IMR-90 (cell line): Measurements from ENCODE around the gene ATXN7L2. TPM values are rescaled to one million over a fixed set of nuclear protein-coding genes. Genes with fewer than 3 reads are reported as not detected.

Experiments used
- ATAC-seq: fragments of 200-7000 bp; cut with Tn5 transposase; 2 replicates; pipeline ENCODE4 v1.9.1; 2020; ENCODE audit warnings: low read depth, mild to moderate bottlenecking, moderate library complexity
- BruUV-seq: library from RNA; stranded (reverse); fragments of 400-500 nt; replicated peaks from 2 replicates; lab custom pipeline; 2021; lab: Mats Ljungman, UMichigan
- CTCF ChIA-PET: fragments of 300-600 bp; formaldehyde crosslinking; extraction: SDS; loops from one replicate; lab custom pipeline; 2021; ENCODE audit warnings: antibody characterized with exemption; lab: Yijun Ruan, JAX
- POLR2A ChIA-PET: fragments of 300-600 bp; sonication (Branson Sonifier 250); formaldehyde crosslinking; loops from one replicate; lab custom pipeline; 2022; ENCODE audit warnings: antibody characterized with exemption; ENCODE audit not compliant: unreplicated experiment; lab: Charles Lee
- DNase-seq: peaks from one replicate; pipeline ENCODE4 v3.0.0; 2013
- H2AFZ ChIP-seq: replicated peaks from 2 replicates; pipeline ENCODE3; 2013; ENCODE audit warnings: low read length, mild to moderate bottlenecking; ENCODE audit not compliant: poor library complexity
- H2AK5ac ChIP-seq: 2 replicates; pipeline ENCODE4 v1.6.1; 2013; ENCODE audit warnings: low read depth, low read length, inconsistent platforms
- H2AK9ac ChIP-seq: replicated peaks from 2 replicates; pipeline ENCODE3; 2013; ENCODE audit warnings: mild to moderate bottlenecking, low read depth, low read length, moderate library complexity; ENCODE audit not compliant: poor library complexity
- H2BK120ac ChIP-seq: 2 replicates; pipeline ENCODE4 v1.6.1; 2013; ENCODE audit warnings: low read depth, low read length, inconsistent platforms
- H2BK15ac ChIP-seq: 3 replicates; pipeline ENCODE4 v1.6.1; 2013; ENCODE audit warnings: low read depth, low read length, inconsistent platforms
- H2BK20ac ChIP-seq: 2 replicates; pipeline ENCODE4 v1.6.1; 2013; ENCODE audit warnings: low read depth, mild to moderate bottlenecking, inconsistent platforms, low read length, moderate library complexity
- H2BK5ac ChIP-seq: 2 replicates; pipeline ENCODE4 v1.6.1; 2013; ENCODE audit warnings: mild to moderate bottlenecking, low read depth, low read length, inconsistent platforms; ENCODE audit not compliant: poor library complexity, severe bottlenecking
- H3K14ac ChIP-seq: replicated peaks from 2 replicates; pipeline ENCODE4 v1.6.1; 2013; ENCODE audit warnings: low read depth, low read length, inconsistent platforms
- H3K18ac ChIP-seq: 2 replicates; pipeline ENCODE4 v1.6.1; 2013; ENCODE audit warnings: low read depth, low read length, control low read depth
- H3K23ac ChIP-seq: 2 replicates; pipeline ENCODE4 v1.6.1; 2013; ENCODE audit warnings: low read depth, low read length, inconsistent platforms
- H3K27ac ChIP-seq: 2 replicates; pipeline ENCODE4 v1.5.1; 2013; ENCODE audit warnings: mild to moderate bottlenecking, control low read depth, low read length; ENCODE audit not compliant: insufficient read depth
- H3K27me3 ChIP-seq: 2 replicates; pipeline ENCODE4 v1.6.1; 2013; ENCODE audit warnings: low read length; ENCODE audit not compliant: control insufficient read depth, insufficient read depth
- H3K36me3 ChIP-seq: 2 replicates; pipeline ENCODE4 v1.6.1; 2013; ENCODE audit warnings: low read length, mixed read lengths; ENCODE audit not compliant: control insufficient read depth, insufficient read depth
- H3K4ac ChIP-seq: 2 replicates; pipeline ENCODE4 v1.6.1; 2013; ENCODE audit warnings: low read depth, low read length, inconsistent platforms
- H3K4me1 ChIP-seq: 2 replicates; pipeline ENCODE4 v1.6.1; 2013; ENCODE audit warnings: low read length, mixed read lengths; ENCODE audit not compliant: control insufficient read depth, insufficient read depth
- H3K4me2 ChIP-seq: 2 replicates; pipeline ENCODE4 v1.6.1; 2013; ENCODE audit warnings: low read depth, mild to moderate bottlenecking, control low read depth, low read length, moderate library complexity
- H3K4me3 ChIP-seq: 2 replicates; pipeline ENCODE4 v1.5.1; 2013; ENCODE audit warnings: low read depth, mild to moderate bottlenecking, control low read depth, low read length, moderate library complexity; ENCODE audit not compliant: insufficient read depth
- H3K56ac ChIP-seq: 2 replicates; pipeline ENCODE4 v1.6.1; 2013; ENCODE audit warnings: low read length, inconsistent platforms; ENCODE audit not compliant: insufficient read depth; ENCODE audit errors: extremely low read depth
- H3K79me1 ChIP-seq, 2 experiments: 2 replicates each; pipeline ENCODE4 v1.6.1; 2013; ENCODE audit warnings: low read length in 2 of 2, inconsistent platforms in 1 of 2, low read depth in 1 of 2
- H3K9ac ChIP-seq: 2 replicates; pipeline ENCODE4 v1.6.1; 2013; ENCODE audit warnings: low read depth, low read length, control low read depth
- H3K9me1 ChIP-seq: 2 replicates; pipeline ENCODE4 v1.6.1; 2013; ENCODE audit warnings: low read length, inconsistent platforms; ENCODE audit not compliant: insufficient read depth
- H3K9me3 ChIP-seq: 2 replicates; pipeline ENCODE4 v1.6.1; 2013; ENCODE audit warnings: low read length; ENCODE audit not compliant: control insufficient read depth, insufficient read depth
- H4K20me1 ChIP-seq: 2 replicates; pipeline ENCODE4 v1.6.1; 2013; ENCODE audit warnings: low read length, inconsistent platforms; ENCODE audit not compliant: insufficient read depth
- H4K5ac ChIP-seq: 2 replicates; pipeline ENCODE4 v1.6.1; 2013; ENCODE audit warnings: mild to moderate bottlenecking, low read depth, low read length, control low read depth
- H4K8ac ChIP-seq, 2 experiments: 2 replicates each; pipeline ENCODE4 v1.6.1; 2013; ENCODE audit warnings: low read depth in 2 of 2, low read length in 2 of 2, control low read depth in 1 of 2, inconsistent platforms in 1 of 2
- H4K91ac ChIP-seq: 2 replicates; pipeline ENCODE4 v1.6.1; 2013; ENCODE audit warnings: low read depth, low read length, inconsistent platforms; ENCODE audit not compliant: insufficient read depth
- BHLHE40 ChIP-seq: fragments of 150-350 bp; IDR thresholded peaks from 2 replicates; pipeline ENCODE4 v1.6.1; 2016; ENCODE audit warnings: mild to moderate bottlenecking, low read depth, low read length
- CEBPB ChIP-seq: IDR thresholded peaks from 2 replicates; pipeline ENCODE4 v1.6.1; 2012; ENCODE audit warnings: low read depth, low read length, improper control_type of control experiment
- MAZ ChIP-seq: IDR thresholded peaks from 2 replicates; pipeline ENCODE4 v1.6.1; 2012; ENCODE audit warnings: low read depth, mild to moderate bottlenecking, low read length, improper control_type of control experiment, moderate library complexity, borderline replicate concordance
- MXI1 ChIP-seq: IDR thresholded peaks from 2 replicates; pipeline ENCODE4 v1.6.1; 2012; ENCODE audit warnings: low read depth, mild to moderate bottlenecking, low read length, moderate library complexity, borderline replicate concordance
- SMC3 ChIP-seq: fragments of 150-350 bp; IDR thresholded peaks from 2 replicates; pipeline ENCODE4 v1.6.1; 2016; ENCODE audit warnings: low read depth, mild to moderate bottlenecking, antibody characterized with exemption, low read length, moderate library complexity
- USF2 ChIP-seq: fragments of 150-350 bp; IDR thresholded peaks from 2 replicates; pipeline ENCODE4 v1.6.1; 2017; ENCODE audit warnings: mild to moderate bottlenecking, antibody characterized with exemption, low read length, low read depth
- WGBS, 2 experiments: methylation state at CpG; one replicate each; pipeline versions ENCODE4 v1.1.5 to v1.1.7; 2013; ENCODE audit warnings: missing lambda C conversion rate in 2 of 2; ENCODE audit not compliant: insufficient read length in 1 of 2; ENCODE audit errors: extremely low coverage in 2 of 2; 5-methylcytosine and 5-hydroxymethylcytosine counted together
- dilution Hi-C: fragments of 300-500 bp; cut with HindIII; formaldehyde crosslinking; loops from one replicate; pipeline ENCODE4 v1.14.3; 2018; ENCODE audit warnings: low sequenced_read_pairs; ENCODE audit not compliant: unreplicated experiment
- in situ Hi-C: fragments of 300-500 bp; cut with MboI; formaldehyde crosslinking; loops from 3 replicates; pipeline ENCODE4 v1.14.3; 2019; ENCODE audit warnings: low sequenced_read_pairs, inconsistent platforms, mixed read lengths
- intact Hi-C: fragments of 100-400 bp; cut with micrococcal nuclease; formaldehyde crosslinking; loops from 2 replicates; pipeline ENCODE4 v1.10.0; 2022
- polyA plus RNA-seq, 3 experiments: library from polyadenylated mRNA; depleted of rRNA; stranded (reverse); fragments of >200 nt; gene quantifications; 2 replicates each; pipeline ENCODE4 v1.2.3, GENCODE V29; 2012; ENCODE audit warnings: low replicate concordance in 1 of 3
- total RNA-seq: library from RNA; depleted of rRNA; stranded (reverse); fragments of >200 nt; gene quantifications from 2 replicates; pipeline ENCODE4 v1.2.3, GENCODE V29; 2012

ATXN7L2 gene
- total and polyA plus RNA-seq, 2 of the 4 experiments (the other 2 are of a cell fraction), result 1.3 to 4.8 TPM

- intact Hi-C loops (no loop called here), dilution Hi-C loops (no loop called here), in situ Hi-C loops (no loop called here)
- no TSS peak for BruUV-seq
- 3% methylated on average over 40 of the region's 100 CpGs; no CpG with 5 or more reads in 1 of the 2 experiments for WGBS, 2 experiments
- Histone ChIP-seq H3K56ac (no peak within 1 kb of the TSS), H2AFZ (peak within 1 kb of the TSS; percentile 99), H4K5ac (no peak within 1 kb of the TSS), H2AK9ac (peak within 1 kb of the TSS; percentile 84), H3K4me2 (peak within 1 kb of the TSS; percentile 96), H3K27me3 (peaks cover 9% of the 10 kb centered on the region), H2AK5ac (0 out of 2 replicates have a peak within 1 kb of the TSS, but pooled peaks have one; percentile 39), H3K4ac (no peak within 1 kb of the TSS), H3K79me1 (no peaks in the 10 kb centered on the region), H3K36me3 (peaks cover 2% of the 10 kb centered on the region; the same call in 1 of the 2 replicates), H3K9ac (peak within 1 kb of the TSS; percentile 8; the same call in 1 of the 2 replicates), H3K27ac (peak within 1 kb of the TSS; percentile 48; the same call in 1 of the 2 replicates), H2BK15ac (no peak within 1 kb of the TSS), H3K4me3 (peak within 1 kb of the TSS; percentile 81), H3K14ac (no peak within 1 kb of the TSS; the same call in 1 of the 2 replicates), H3K4me1 (peaks cover 5% of the 10 kb centered on the region), H2BK120ac (peak within 1 kb of the TSS; percentile 20; the same call in 1 of the 2 replicates), H2BK20ac (no peak within 1 kb of the TSS), H3K18ac (no peak within 1 kb of the TSS), H2BK5ac (no peak within 1 kb of the TSS), H3K9me3 (no peaks in the 10 kb centered on the region), H3K23ac (0 out of 2 replicates have a peak within 1 kb of the TSS, but pooled peaks have one; percentile 17), H3K9me1 (peaks cover 5% of the 10 kb centered on the region; the same call in 1 of the 2 replicates), H4K8ac (peak within 1 kb of the TSS in 1 of 2 experiments; percentile 42; a peak in 1 of 4 replicates), H4K20me1 (no peaks in the 10 kb centered on the region; the same call in 1 of the 2 replicates), H4K91ac (no peak within 1 kb of the TSS)
- ChIA-PET CTCF (interaction anchor here (0.6 to 4.0 kb wide), 6 partner anchors 9 to 23 kb away, joined by 3 to 13 read pairs (median 3); no protein-coding TSS in a partner anchor), POLR2A (no interaction called here)
- TF ChIP-seq MAZ (peak; percentile 52; the same call in 1 of the 2 replicates), SMC3 (no peak), MXI1 (peak; percentile 90), CEBPB (no peak), USF2 (peak; percentile 10; the same call in 1 of the 2 replicates), BHLHE40 (peak; percentile 96)
- DNase-seq (peak; percentile 43), ATAC-seq (peak; percentile 93)
Measured at GRCh38 chr1:109509176-109510134, 25.8 kb downstream of the ATXN7L2 start, which contains the start of gene AMIGO1. Gene AMIGO1 (minus strand): TSS chr1:109509727. CDS start chr1:109508912, 815 bp downstream.
